CD14-positive monocyte (primary cell): ENCODE results near the gene MYOCD. TPM values are rescaled to one million over a fixed set of nuclear protein-coding genes. Genes with fewer than 3 reads are reported as not detected.

Experiments
- DNase-seq, 3 donors: peaks; one replicate each; pipeline ENCODE4 v3.0.0-alpha.2; 2011 to 2022
- H2AFZ ChIP-seq: 2 replicates; pipeline ENCODE4 v1.6.0; 2012; ENCODE audit warnings: mild to moderate bottlenecking, low read depth, low read length, inconsistent platforms; ENCODE audit not compliant: insufficient read depth, poor library complexity, severe bottlenecking
- H3K27ac ChIP-seq, 2 donors: 1 replicate in 1 of 2; 2 replicates in 1 of 2; pipeline ENCODE4 v1.5.1; 2012 to 2013; ENCODE audit warnings: low read length in 2 of 2, control low read depth in 1 of 2, inconsistent platforms in 1 of 2, low read depth in 1 of 2, mild to moderate bottlenecking in 1 of 2
- H3K27me3 ChIP-seq, 2 donors: one replicate each; pipeline versions ENCODE4 v1.6.0 to v1.6.1; 2011 to 2013; ENCODE audit warnings: low read length in 2 of 2; ENCODE audit not compliant: control insufficient read depth in 2 of 2, insufficient read depth in 2 of 2
- H3K36me3 ChIP-seq, 2 donors: replicated peaks in 1 of 2; 1 replicate in 1 of 2; 2 replicates in 1 of 2; pipeline versions ENCODE4 v1.5.1 to v1.6.1; 2012 to 2013; ENCODE audit warnings: low read length in 2 of 2, control low read depth in 1 of 2, inconsistent platforms in 1 of 2, mild to moderate bottlenecking in 1 of 2; ENCODE audit not compliant: insufficient read depth in 2 of 2, control insufficient read depth in 1 of 2
- H3K4me1 ChIP-seq, 2 donors: 1 replicate in 1 of 2; 2 replicates in 1 of 2; pipeline versions ENCODE4 v1.5.1 to v1.6.1; 2012 to 2013; ENCODE audit warnings: low read length in 2 of 2, control low read depth in 1 of 2, inconsistent platforms in 1 of 2, mild to moderate bottlenecking in 1 of 2, moderate library complexity in 1 of 2; ENCODE audit not compliant: insufficient read depth in 2 of 2, control insufficient read depth in 1 of 2
- H3K4me2 ChIP-seq: replicated peaks from 2 replicates; pipeline ENCODE3; 2012; ENCODE audit warnings: low read length, moderate library complexity, mild to moderate bottlenecking; ENCODE audit not compliant: poor library complexity, severe bottlenecking; ENCODE audit errors: extremely low read depth
- H3K4me3 ChIP-seq, 3 experiments: fragments of 200-600 bp in 1 of 3; sonication (generic) in 1 of 3; replicated peaks in 1 of 3; 1 replicate in 2 of 3; 2 replicates in 1 of 3; pipeline ENCODE4 v1.5.1; 2011 to 2013; ENCODE audit warnings: low read length in 3 of 3, mild to moderate bottlenecking in 3 of 3, control low read depth in 2 of 3, low read depth in 2 of 3, inconsistent platforms in 1 of 3, moderate library complexity in 1 of 3
- H3K79me2 ChIP-seq: 2 replicates; pipeline ENCODE4 v1.6.0; 2012; ENCODE audit warnings: mild to moderate bottlenecking, control low read depth, inconsistent platforms, low read length, moderate library complexity; ENCODE audit not compliant: insufficient read depth
- H3K9ac ChIP-seq: 2 replicates; pipeline ENCODE4 v1.6.0; 2017; ENCODE audit warnings: low read length, mild to moderate bottlenecking; ENCODE audit not compliant: insufficient read depth, poor library complexity, severe bottlenecking
- H3K9me3 ChIP-seq, 2 donors: replicated peaks in 1 of 2; 1 replicate in 1 of 2; 2 replicates in 1 of 2; pipeline versions ENCODE4 v1.5.1 to v1.6.1; 2012 to 2013; ENCODE audit warnings: low read length in 2 of 2, control low read depth in 1 of 2; ENCODE audit not compliant: control insufficient read depth in 1 of 2, insufficient read depth in 1 of 2
- H4K20me1 ChIP-seq: 2 replicates; pipeline ENCODE4 v1.6.0; 2012; ENCODE audit warnings: mild to moderate bottlenecking, low read length, control low read depth, moderate library complexity; ENCODE audit not compliant: insufficient read depth
- H3K27ac Mint-ChIP-seq, 7 donors: one replicate each; pipeline ENCODE4 v1.8.0; 2020; ENCODE audit warnings: mild to moderate bottlenecking in 7 of 7, mixed read lengths in 7 of 7, moderate library complexity in 6 of 7, inconsistent platforms in 2 of 7
- H3K27me3 Mint-ChIP-seq, 3 donors: one replicate each; pipeline ENCODE4 v1.8.0; 2021 to 2022; ENCODE audit warnings: low read depth in 3 of 3, mild to moderate bottlenecking in 3 of 3, mixed read lengths in 3 of 3, moderate library complexity in 3 of 3, inconsistent platforms in 1 of 3
- H3K36me3 Mint-ChIP-seq, 2 donors: one replicate each; pipeline ENCODE4 v1.8.0; 2020; ENCODE audit warnings: mixed read lengths in 2 of 2, inconsistent platforms in 1 of 2, mild to moderate bottlenecking in 1 of 2
- H3K4me1 Mint-ChIP-seq: one replicate; pipeline ENCODE4 v1.8.0; 2020; ENCODE audit warnings: mild to moderate bottlenecking, mixed read lengths
- H3K4me3 Mint-ChIP-seq, 2 donors: one replicate each; pipeline ENCODE4 v1.8.0; 2020; ENCODE audit warnings: mild to moderate bottlenecking in 2 of 2, mixed read lengths in 2 of 2, moderate library complexity in 1 of 2
- H3K9me3 Mint-ChIP-seq, 7 donors: one replicate each; pipeline ENCODE4 v1.8.0; 2020 to 2022; ENCODE audit warnings: mixed read lengths in 7 of 7, mild to moderate bottlenecking in 6 of 7, moderate library complexity in 6 of 7, inconsistent platforms in 2 of 7
- WGBS: methylation state at CpG from one replicate; pipeline ENCODE4 v1.1.5; 2013; ENCODE audit warnings: missing lambda C conversion rate; ENCODE audit not compliant: insufficient coverage; 5-methylcytosine and 5-hydroxymethylcytosine counted together
- intact Hi-C, 2 donors: fragments of 100-400 bp; cut with micrococcal nuclease; formaldehyde crosslinking; loops; one replicate each; pipeline versions ENCODE4 v1.15.0 to v1.15.1; 2023
- polyA plus RNA-seq, 3 donors: library from polyadenylated mRNA; depleted of rRNA in 1 of 3; unstranded in 2 of 3; stranded (reverse) in 1 of 3; fragments of 300-500 nt in 2 of 3; fragments of >200 nt in 1 of 3; fragmentation: Illumina TruSeq in 2 of 3; gene quantifications; 1 replicate in 2 of 3; 2 replicates in 1 of 3; pipeline ENCODE4 v1.2.3, GENCODE V29; 2012 to 2021
- TF ChIP-seq, protein P1 (sequence below): fragments of 200-600 bp; IDR thresholded peaks from one replicate; pipeline ENCODE4 v1.8.0; 2022; ENCODE audit warnings: antibody characterized with exemption, mild to moderate bottlenecking

MYOCD gene
- polyA plus RNA-seq, 3 donors: not detected

DNA sequence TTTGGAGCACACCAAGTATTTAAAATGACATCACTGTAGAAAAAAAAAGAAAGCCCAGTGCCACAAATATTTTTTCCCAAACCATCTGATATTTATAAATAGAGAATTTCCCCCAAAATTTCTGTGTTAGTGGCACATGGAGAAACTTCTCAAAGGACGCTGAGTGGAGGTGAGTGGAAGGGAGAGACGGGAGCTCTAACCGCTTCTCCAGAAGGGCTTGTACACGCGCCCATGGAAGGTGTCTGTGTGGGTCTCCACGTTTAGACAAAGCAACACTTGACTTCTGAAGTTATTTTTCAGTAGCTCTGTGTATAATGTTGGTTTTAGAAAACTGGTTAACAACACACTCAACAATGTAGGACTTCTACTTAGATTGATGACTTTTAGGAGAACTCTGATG is 1.0 kb downstream of the MYOCD start:
- Histone ChIP-seq H3K36me3 (no peaks in the 10 kb centered on the region), H2AFZ (no peak overlapping the region), H3K4me1 (no peaks in the 10 kb centered on the region), H3K9me3 (peaks cover 0 to 16% of the 10 kb centered on the region in 2 donors), H3K27ac (no peak overlapping the region), H3K4me3 (no peak overlapping the region), H4K20me1 (no peaks in the 10 kb centered on the region), H3K9ac (no peak overlapping the region), H3K79me2 (no peaks in the 10 kb centered on the region), H3K4me2 (no peak overlapping the region), H3K27me3 (peaks cover 24 to 38% of the 10 kb centered on the region in 2 donors)
- H3K4me3 Mint-ChIP-seq: peak overlapping the region in 1 of 2 donors; percentile 17
- peaks cover 0 to 4% of the 10 kb centered on the region in 2 donors for H3K36me3 Mint-ChIP-seq
- DNase-seq: no peak
- H3K27me3 Mint-ChIP-seq: peaks cover 43 to 47% (median 47%) of the 10 kb centered on the region in 3 donors
- WGBS: 72% methylated on average over 5 of the region's 6 CpGs
- H3K9me3 Mint-ChIP-seq: peaks cover 0 to 10% (median 2%) of the 10 kb centered on the region in 7 donors
- peaks cover 4% of the 10 kb centered on the region for H3K4me1 Mint-ChIP-seq
- intact Hi-C loops: no loop called here
- TF ChIP-seq, protein P1, sequence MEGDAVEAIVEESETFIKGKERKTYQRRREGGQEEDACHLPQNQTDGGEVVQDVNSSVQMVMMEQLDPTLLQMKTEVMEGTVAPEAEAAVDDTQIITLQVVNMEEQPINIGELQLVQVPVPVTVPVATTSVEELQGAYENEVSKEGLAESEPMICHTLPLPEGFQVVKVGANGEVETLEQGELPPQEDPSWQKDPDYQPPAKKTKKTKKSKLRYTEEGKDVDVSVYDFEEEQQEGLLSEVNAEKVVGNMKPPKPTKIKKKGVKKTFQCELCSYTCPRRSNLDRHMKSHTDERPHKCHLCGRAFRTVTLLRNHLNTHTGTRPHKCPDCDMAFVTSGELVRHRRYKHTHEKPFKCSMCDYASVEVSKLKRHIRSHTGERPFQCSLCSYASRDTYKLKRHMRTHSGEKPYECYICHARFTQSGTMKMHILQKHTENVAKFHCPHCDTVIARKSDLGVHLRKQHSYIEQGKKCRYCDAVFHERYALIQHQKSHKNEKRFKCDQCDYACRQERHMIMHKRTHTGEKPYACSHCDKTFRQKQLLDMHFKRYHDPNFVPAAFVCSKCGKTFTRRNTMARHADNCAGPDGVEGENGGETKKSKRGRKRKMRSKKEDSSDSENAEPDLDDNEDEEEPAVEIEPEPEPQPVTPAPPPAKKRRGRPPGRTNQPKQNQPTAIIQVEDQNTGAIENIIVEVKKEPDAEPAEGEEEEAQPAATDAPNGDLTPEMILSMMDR: no peak
- H3K27ac Mint-ChIP-seq: no peak overlapping the region

DNA sequence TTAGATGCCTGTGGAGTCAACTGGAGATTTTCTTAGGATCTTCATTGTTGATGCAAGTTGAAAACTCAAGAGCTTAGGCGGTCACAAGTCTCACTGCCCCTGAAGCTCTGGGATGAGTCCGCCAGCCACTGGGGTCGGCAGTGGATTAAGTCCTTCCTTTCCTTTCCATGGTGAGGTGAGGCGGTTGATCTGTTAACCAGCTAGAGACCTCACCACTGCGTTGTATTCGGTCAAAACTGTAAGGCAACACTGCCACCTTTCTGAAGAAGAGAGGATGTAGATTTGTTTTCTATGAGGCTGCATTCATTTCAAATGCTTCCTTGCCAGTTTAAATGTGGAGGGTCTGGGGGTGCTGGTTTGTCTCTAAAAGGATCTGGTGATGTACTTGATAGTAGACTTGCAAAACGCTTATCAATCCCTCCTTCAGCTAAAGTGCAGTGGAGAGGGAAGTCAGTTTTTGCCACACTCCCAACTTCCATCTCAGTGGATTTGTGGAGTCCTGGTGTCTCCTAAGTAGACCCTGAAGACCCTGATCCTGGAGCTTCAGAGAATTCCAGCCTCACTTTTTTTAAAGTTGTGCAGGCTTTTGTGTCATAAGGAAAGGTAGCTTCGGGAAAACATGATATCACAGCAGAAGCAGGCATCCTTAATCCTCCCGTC is 1.7 kb downstream of the MYOCD start:
- Histone ChIP-seq H3K4me2 (no peak overlapping the region), H3K27me3 (peaks cover 24 to 38% of the 10 kb centered on the region in 2 donors), H2AFZ (no peak overlapping the region), H3K27ac (no peak overlapping the region), H3K4me3 (no peak overlapping the region), H3K4me1 (no peaks in the 10 kb centered on the region), H3K79me2 (no peaks in the 10 kb centered on the region), H4K20me1 (no peaks in the 10 kb centered on the region), H3K9ac (no peak overlapping the region), H3K36me3 (no peaks in the 10 kb centered on the region), H3K9me3 (peaks cover 0 to 16% of the 10 kb centered on the region in 2 donors)
- Mint-ChIP-seq H3K36me3 (peaks cover 0 to 4% of the 10 kb centered on the region in 2 donors), H3K4me3 (no peak overlapping the region), H3K9me3 (peaks cover 0 to 10% (median 1%) of the 10 kb centered on the region in 7 donors), H3K27me3 (peaks cover 42 to 47% (median 47%) of the 10 kb centered on the region in 3 donors), H3K4me1 (peaks cover 4% of the 10 kb centered on the region), H3K27ac (no peak overlapping the region)
- WGBS: 75% methylated on average over 2 of the region's 9 CpGs
- no peak for DNase-seq
- intact Hi-C loops: no loop called here
- TF ChIP-seq, protein P1: no peak
